K562 (cell line): ENCODE measurements around the gene CDH16. TPM values are rescaled to one million over a fixed set of nuclear protein-coding genes. Genes with fewer than 3 reads are reported as not detected.
A peak's percentile ranks its signal among the peaks of the same experiment; 100 is the strongest.

Source experiments
- FOXA1 ChIP-seq: fragments of 450-650 bp; IDR thresholded peaks from 2 replicates; pipeline ENCODE4 v1.6.1; 2016; ENCODE audit warnings: mild to moderate bottlenecking, borderline replicate concordance
- KHSRP ChIP-seq: fragments of 450-650 bp; IDR thresholded peaks from 2 replicates; pipeline ENCODE4 v1.6.1; 2017
- L3MBTL2 ChIP-seq: fragments of 450-650 bp; IDR thresholded peaks from 2 replicates; pipeline ENCODE4 v1.6.1; 2016; ENCODE audit warnings: mild to moderate bottlenecking, moderate library complexity
- MTA2 ChIP-seq: fragments of 450-650 bp; IDR thresholded peaks from 2 replicates; pipeline ENCODE4 v1.6.1; 2016; ENCODE audit warnings: low read depth
- NFIX ChIP-seq: fragments of 250-450 bp; sonication (Bioruptor Pico); IDR thresholded peaks from 2 replicates; pipeline ENCODE4 v1.4.0; 2020; ENCODE audit warnings: low read depth, mild to moderate bottlenecking, moderate library complexity
- PYGO2 ChIP-seq: fragments of 450-650 bp; IDR thresholded peaks from 2 replicates; pipeline ENCODE4 v1.6.1; 2016; ENCODE audit warnings: mild to moderate bottlenecking, missing genetic modification characterization, moderate library complexity, missing compliant biosample characterization
- RBBP5 ChIP-seq: fragments of 200-600 bp; sonication (generic); IDR thresholded peaks from 2 replicates; pipeline ENCODE4 v1.6.1; 2012; ENCODE audit warnings: borderline replicate concordance, mild to moderate bottlenecking, low read length, control low read depth, inconsistent platforms; ENCODE audit not compliant: insufficient read depth, poor library complexity, severe bottlenecking
- RFX1 ChIP-seq: fragments of 450-650 bp; IDR thresholded peaks from 2 replicates; pipeline ENCODE4 v1.6.1; 2016; ENCODE audit warnings: mild to moderate bottlenecking, moderate library complexity
- RFX5 ChIP-seq: IDR thresholded peaks from 2 replicates; pipeline ENCODE4 v1.6.1; 2011; ENCODE audit warnings: low read depth, mild to moderate bottlenecking, improper control_type of control experiment, low read length
- SMARCA4 ChIP-seq: fragments of 450-650 bp; IDR thresholded peaks from 2 replicates; pipeline ENCODE4 v1.6.1; 2016
- SMARCB1 ChIP-seq: IDR thresholded peaks from 2 replicates; pipeline ENCODE4 v1.6.1; 2011; ENCODE audit warnings: improper control_type of control experiment, low read depth; ENCODE audit not compliant: insufficient read length
- STAT5B ChIP-seq: fragments of 250-450 bp; sonication (Bioruptor Pico); IDR thresholded peaks from 2 replicates; pipeline ENCODE4 v1.8.0; 2021; ENCODE audit warnings: mild to moderate bottlenecking, inconsistent platforms
- TAF15 ChIP-seq: fragments of 200-400 bp; formaldehyde crosslinking; IDR thresholded peaks from 2 replicates; pipeline ENCODE4 v1.6.1; 2017; ENCODE audit warnings: mild to moderate bottlenecking, low read depth, low read length, moderate library complexity
- ZNF134 ChIP-seq: fragments of 250-450 bp; sonication (Bioruptor Pico); conservative IDR thresholded peaks from 2 replicates; pipeline ENCODE4 v1.4.0; 2020
- ZNF384 ChIP-seq: IDR thresholded peaks from 2 replicates; pipeline ENCODE4 v1.6.1; 2012; ENCODE audit warnings: low read depth, low read length, improper control_type of control experiment
- polyA plus RNA-seq, 8 experiments: library from polyadenylated mRNA; depleted of rRNA in 4 of 8; stranded (reverse) in 5 of 8; unstranded in 3 of 8; fragments of >200 nt; fragmentation: Nextera tagmentation in 2 of 8; fragmentation: Illumina TruSeq in 1 of 8; extraction: Ambion mirVana in 2 of 8; extraction: Trizol in 1 of 8; gene quantifications; 2 replicates each; pipeline versions ENCODE4 v1.2.1 to v1.2.3, GENCODE V29; 2011 to 2014; ENCODE audit warnings: inconsistent platforms in 1 of 8, missing spikeins in 1 of 8
- total RNA-seq, 7 experiments: library from RNA; depleted of rRNA in 6 of 7; stranded (reverse); fragments of >200 nt in 6 of 7; fragmentation: Illumina TruSeq in 2 of 7; extraction: Trizol in 2 of 7; gene quantifications; 2 replicates each; pipeline versions ENCODE4 v1.2.1 to v1.2.3, GENCODE V29; 2011 to 2021; ENCODE audit warnings: low replicate concordance in 1 of 7
- TF ChIP-seq, protein P1 (sequence below): sonication (generic); formaldehyde crosslinking; IDR thresholded peaks from 2 replicates; pipeline ENCODE4 v1.8.1; 2023; ENCODE audit warnings: mild to moderate bottlenecking, missing genetic modification reagents
- TF ChIP-seq, protein P2 (sequence below), 2 experiments: fragments of 450-650 bp in 1 of 2; sonication (generic) in 1 of 2; formaldehyde crosslinking; conservative IDR thresholded peaks; 2 replicates each; pipeline versions ENCODE4 v1.4.0 to v1.8.1; 2020 to 2022; ENCODE audit warnings: mild to moderate bottlenecking in 1 of 2, missing genetic modification reagents in 1 of 2
- TF ChIP-seq, protein P3 (sequence below), 2 experiments: fragments of 450-650 bp; IDR thresholded peaks; 2 replicates each; pipeline ENCODE4 v1.6.1; 2018; ENCODE audit warnings: mild to moderate bottlenecking in 2 of 2, low read depth in 1 of 2; ENCODE audit not compliant: partially characterized antibody in 2 of 2
- TF ChIP-seq, protein P4 (sequence below): fragments of 250-450 bp; sonication (Bioruptor Pico); IDR thresholded peaks from 2 replicates; pipeline ENCODE4 v1.4.0; 2020; ENCODE audit warnings: mild to moderate bottlenecking, moderate library complexity

Gene CDH16
- total and polyA plus RNA-seq, 9 of the 15 experiments (the other 6 are each of a cell fraction or from before 2014, with no cell fraction given), result not detected

DNA sequence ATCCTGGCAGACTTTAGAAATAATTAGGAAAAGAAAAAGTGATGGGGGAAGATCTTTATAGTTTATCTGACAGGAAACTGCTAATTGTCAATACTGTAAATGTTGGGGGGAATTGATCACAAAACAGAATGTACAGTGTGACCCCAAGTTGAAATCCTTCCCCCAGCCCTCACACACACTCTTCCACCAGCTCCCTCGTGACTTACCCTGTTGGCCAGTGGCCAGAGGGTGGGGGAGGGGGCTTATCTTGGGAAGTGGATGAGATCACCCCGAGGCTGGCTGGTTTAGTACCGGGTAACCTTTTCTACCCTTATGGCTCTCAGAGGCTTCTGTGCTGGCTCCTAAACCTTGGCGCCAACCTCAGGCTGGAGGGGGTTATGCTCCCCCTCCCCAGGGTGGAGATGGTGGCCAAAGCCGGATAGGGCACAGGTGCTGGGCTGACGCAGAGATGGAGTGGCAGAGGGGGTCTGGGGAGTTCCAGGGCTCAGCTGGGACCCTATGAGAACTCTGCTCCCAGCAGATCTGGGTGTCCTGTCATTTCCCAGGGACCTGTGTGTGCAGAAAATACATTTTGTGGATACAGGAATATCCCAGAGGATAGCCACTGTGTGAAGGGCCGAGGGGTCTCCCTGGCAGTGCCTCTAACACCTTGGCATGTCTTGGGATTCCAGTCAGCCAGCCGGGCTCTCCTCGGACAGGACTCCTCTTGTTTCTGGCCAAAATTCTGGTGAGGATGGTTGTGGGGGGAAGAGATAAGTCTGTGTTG is 18.6 kb downstream of the CDH16 start (continued):
- TF ChIP-seq, protein P1, sequence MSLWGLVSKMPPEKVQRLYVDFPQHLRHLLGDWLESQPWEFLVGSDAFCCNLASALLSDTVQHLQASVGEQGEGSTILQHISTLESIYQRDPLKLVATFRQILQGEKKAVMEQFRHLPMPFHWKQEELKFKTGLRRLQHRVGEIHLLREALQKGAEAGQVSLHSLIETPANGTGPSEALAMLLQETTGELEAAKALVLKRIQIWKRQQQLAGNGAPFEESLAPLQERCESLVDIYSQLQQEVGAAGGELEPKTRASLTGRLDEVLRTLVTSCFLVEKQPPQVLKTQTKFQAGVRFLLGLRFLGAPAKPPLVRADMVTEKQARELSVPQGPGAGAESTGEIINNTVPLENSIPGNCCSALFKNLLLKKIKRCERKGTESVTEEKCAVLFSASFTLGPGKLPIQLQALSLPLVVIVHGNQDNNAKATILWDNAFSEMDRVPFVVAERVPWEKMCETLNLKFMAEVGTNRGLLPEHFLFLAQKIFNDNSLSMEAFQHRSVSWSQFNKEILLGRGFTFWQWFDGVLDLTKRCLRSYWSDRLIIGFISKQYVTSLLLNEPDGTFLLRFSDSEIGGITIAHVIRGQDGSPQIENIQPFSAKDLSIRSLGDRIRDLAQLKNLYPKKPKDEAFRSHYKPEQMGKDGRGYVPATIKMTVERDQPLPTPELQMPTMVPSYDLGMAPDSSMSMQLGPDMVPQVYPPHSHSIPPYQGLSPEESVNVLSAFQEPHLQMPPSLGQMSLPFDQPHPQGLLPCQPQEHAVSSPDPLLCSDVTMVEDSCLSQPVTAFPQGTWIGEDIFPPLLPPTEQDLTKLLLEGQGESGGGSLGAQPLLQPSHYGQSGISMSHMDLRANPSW (CRISPR knock-in tag), result peak; percentile 65; the same call in 1 of the 2 replicates
- TF ChIP-seq ZNF384 (0 out of 2 replicates have a peak, but pooled peaks have one; percentile 14), PYGO2 (tag) (0 out of 2 replicates have a peak, but pooled peaks have one; percentile 1), RFX5 (no peak), ZNF134 (no peak), MTA2 (no peak), RFX1 (no peak), SMARCB1 (no peak), FOXA1 (no peak), STAT5B (CRISPR knock-in tag) (no peak), SMARCA4 (peak; percentile 92), NFIX (CRISPR knock-in tag) (peak; percentile 69), L3MBTL2 (peak; percentile 83), KHSRP (no peak), RBBP5 (peak; percentile 75), TAF15 (no peak)
- TF ChIP-seq, protein P2, sequence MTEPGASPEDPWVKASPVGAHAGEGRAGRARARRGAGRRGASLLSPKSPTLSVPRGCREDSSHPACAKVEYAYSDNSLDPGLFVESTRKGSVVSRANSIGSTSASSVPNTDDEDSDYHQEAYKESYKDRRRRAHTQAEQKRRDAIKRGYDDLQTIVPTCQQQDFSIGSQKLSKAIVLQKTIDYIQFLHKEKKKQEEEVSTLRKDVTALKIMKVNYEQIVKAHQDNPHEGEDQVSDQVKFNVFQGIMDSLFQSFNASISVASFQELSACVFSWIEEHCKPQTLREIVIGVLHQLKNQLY (CRISPR knock-in tag; conservative IDR thresholded peaks at IDR 0.05), result no peak
- TF ChIP-seq, protein P3, sequence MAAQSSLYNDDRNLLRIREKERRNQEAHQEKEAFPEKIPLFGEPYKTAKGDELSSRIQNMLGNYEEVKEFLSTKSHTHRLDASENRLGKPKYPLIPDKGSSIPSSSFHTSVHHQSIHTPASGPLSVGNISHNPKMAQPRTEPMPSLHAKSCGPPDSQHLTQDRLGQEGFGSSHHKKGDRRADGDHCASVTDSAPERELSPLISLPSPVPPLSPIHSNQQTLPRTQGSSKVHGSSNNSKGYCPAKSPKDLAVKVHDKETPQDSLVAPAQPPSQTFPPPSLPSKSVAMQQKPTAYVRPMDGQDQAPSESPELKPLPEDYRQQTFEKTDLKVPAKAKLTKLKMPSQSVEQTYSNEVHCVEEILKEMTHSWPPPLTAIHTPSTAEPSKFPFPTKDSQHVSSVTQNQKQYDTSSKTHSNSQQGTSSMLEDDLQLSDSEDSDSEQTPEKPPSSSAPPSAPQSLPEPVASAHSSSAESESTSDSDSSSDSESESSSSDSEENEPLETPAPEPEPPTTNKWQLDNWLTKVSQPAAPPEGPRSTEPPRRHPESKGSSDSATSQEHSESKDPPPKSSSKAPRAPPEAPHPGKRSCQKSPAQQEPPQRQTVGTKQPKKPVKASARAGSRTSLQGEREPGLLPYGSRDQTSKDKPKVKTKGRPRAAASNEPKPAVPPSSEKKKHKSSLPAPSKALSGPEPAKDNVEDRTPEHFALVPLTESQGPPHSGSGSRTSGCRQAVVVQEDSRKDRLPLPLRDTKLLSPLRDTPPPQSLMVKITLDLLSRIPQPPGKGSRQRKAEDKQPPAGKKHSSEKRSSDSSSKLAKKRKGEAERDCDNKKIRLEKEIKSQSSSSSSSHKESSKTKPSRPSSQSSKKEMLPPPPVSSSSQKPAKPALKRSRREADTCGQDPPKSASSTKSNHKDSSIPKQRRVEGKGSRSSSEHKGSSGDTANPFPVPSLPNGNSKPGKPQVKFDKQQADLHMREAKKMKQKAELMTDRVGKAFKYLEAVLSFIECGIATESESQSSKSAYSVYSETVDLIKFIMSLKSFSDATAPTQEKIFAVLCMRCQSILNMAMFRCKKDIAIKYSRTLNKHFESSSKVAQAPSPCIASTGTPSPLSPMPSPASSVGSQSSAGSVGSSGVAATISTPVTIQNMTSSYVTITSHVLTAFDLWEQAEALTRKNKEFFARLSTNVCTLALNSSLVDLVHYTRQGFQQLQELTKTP (IDR thresholded peaks at IDR 0.05; ENCODE audit: low read depth in 1 of 2, partially characterized antibody in 2 of 2), result peak; percentile 64 to 77
- TF ChIP-seq, protein P4, sequence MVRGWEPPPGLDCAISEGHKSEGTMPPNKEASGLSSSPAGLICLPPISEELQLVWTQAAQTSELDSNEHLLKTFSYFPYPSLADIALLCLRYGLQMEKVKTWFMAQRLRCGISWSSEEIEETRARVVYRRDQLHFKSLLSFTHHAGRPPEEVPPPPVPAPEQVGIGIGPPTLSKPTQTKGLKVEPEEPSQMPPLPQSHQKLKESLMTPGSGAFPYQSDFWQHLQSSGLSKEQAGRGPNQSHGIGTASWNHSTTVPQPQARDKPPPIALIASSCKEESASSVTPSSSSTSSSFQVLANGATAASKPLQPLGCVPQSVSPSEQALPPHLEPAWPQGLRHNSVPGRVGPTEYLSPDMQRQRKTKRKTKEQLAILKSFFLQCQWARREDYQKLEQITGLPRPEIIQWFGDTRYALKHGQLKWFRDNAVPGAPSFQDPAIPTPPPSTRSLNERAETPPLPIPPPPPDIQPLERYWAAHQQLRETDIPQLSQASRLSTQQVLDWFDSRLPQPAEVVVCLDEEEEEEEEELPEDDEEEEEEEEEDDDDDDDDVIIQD (CRISPR knock-in tag), result no peak
